Activated CD4-positive, alpha-beta memory T cell treated with anti-CD3 and anti-CD28 coated beads for 36 hours (primary cell): ENCODE data around the gene TTC4. TPM values are rescaled to one million over a fixed set of nuclear protein-coding genes. Genes with fewer than 3 reads are reported as not detected.

ENCODE experiments used
- CTCF ChIA-PET: fragments of 350-600 bp; sonication (Branson Sonifier 250); formaldehyde crosslinking; loops from one replicate; lab custom pipeline; 2021; ENCODE audit warnings: antibody characterized with exemption, inconsistent platforms; lab: Charles Lee
- POLR2A ChIA-PET: fragments of 350-600 bp; sonication (Branson Sonifier 250); formaldehyde crosslinking; loops from one replicate; lab custom pipeline; 2021; ENCODE audit warnings: antibody characterized with exemption; lab: Charles Lee
- DNase-seq: peaks from one replicate; pipeline ENCODE4 v3.0.0-alpha.2; 2020
- H3K27ac Mint-ChIP-seq: one replicate; pipeline ENCODE4 v1.8.0; 2021; ENCODE audit warnings: mixed read lengths
- H3K27me3 Mint-ChIP-seq: one replicate; pipeline ENCODE4 v1.8.0; 2021; ENCODE audit warnings: mixed read lengths
- H3K36me3 Mint-ChIP-seq: one replicate; pipeline ENCODE4 v1.8.0; 2021; ENCODE audit warnings: mixed read lengths
- H3K4me1 Mint-ChIP-seq: one replicate; pipeline ENCODE4 v1.8.0; 2021; ENCODE audit warnings: low read depth, mixed read lengths
- H3K4me3 Mint-ChIP-seq: one replicate; pipeline ENCODE4 v1.8.0; 2021; ENCODE audit warnings: mild to moderate bottlenecking, mixed read lengths
- H3K9me3 Mint-ChIP-seq: one replicate; pipeline ENCODE4 v1.8.0; 2021; ENCODE audit warnings: mixed read lengths
- intact Hi-C: fragments of 100-400 bp; cut with micrococcal nuclease; formaldehyde crosslinking; loops from one replicate; pipeline ENCODE4 v1.15.1; 2023
- total RNA-seq, 2 experiments: library from RNA; stranded (reverse); gene quantifications; one replicate each; pipeline ENCODE4 v1.2.3, GENCODE V29; 2021

The TTC4 gene
- total RNA-seq, 2 experiments from 2014 or later: 32.7 to 33.5 TPM

GRCh38 chr1:54685335-54685905 is 30.2 kb upstream of the TTC4 start:
- Mint-ChIP-seq H3K27ac (no peak overlapping the region), H3K9me3 (no peaks in the 10 kb centered on the region), H3K4me3 (no peak overlapping the region), H3K4me1 (no peaks in the 10 kb centered on the region), H3K36me3 (no peaks in the 10 kb centered on the region), H3K27me3 (no peaks in the 10 kb centered on the region)
- intact Hi-C loops: no loop called here
- ChIA-PET CTCF (interaction anchor here (1.2 kb wide), 1 partner anchor 13 kb away, joined by 4 read pairs; no protein-coding TSS in a partner anchor), POLR2A (no interaction called here)
- DNase-seq: no peak

DNA sequence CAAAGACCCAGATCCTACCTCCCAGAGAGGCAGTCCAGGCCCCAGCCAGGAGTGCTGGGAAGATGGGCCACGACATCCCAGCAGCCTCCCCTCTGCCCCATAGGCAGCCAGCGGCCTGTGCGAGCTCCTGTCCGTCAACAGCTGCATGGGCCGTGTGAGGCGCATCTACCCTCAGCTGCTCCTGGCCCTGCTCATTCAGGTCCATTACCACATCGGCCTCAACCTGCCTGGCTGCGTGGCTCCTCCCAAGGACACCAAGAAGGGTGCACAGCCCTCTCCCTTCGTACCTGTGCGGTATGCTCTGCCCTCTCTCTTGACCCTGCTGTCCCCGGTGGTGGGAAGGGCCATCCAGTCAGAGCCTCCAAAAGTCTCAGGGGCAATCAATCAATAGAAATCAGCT is 29.5 kb upstream of the TTC4 start:
- DNase-seq: no peak
- no peak overlapping the region for H3K4me3 Mint-ChIP-seq
- ChIA-PET POLR2A (no interaction called here), CTCF (interaction anchor here (1.2 kb wide), 1 partner anchor 14 kb away, joined by 4 read pairs; no protein-coding TSS in a partner anchor)
- intact Hi-C loops: no loop called here
- no peak overlapping the region for H3K27ac Mint-ChIP-seq
- H3K36me3 Mint-ChIP-seq: no peaks in the 10 kb centered on the region
- H3K4me1 Mint-ChIP-seq: no peaks in the 10 kb centered on the region
- H3K27me3 Mint-ChIP-seq: peaks cover 1% of the 10 kb centered on the region
- no peaks in the 10 kb centered on the region for H3K9me3 Mint-ChIP-seq

- H3K9me3 Mint-ChIP-seq: no peaks in the 10 kb centered on the region
- no peak overlapping the region for H3K4me3 Mint-ChIP-seq
- ChIA-PET CTCF (no interaction called here), POLR2A (no interaction called here)
- H3K27ac Mint-ChIP-seq: no peak overlapping the region
- H3K36me3 Mint-ChIP-seq: no peaks in the 10 kb centered on the region
- peaks cover 16% of the 10 kb centered on the region for H3K27me3 Mint-ChIP-seq
- intact Hi-C loops: no loop called here
- DNase-seq: no peak
- H3K4me1 Mint-ChIP-seq: peaks cover 9% of the 10 kb centered on the region
These were observed 20.9 kb upstream of the TTC4 start for GRCh38 chr1:54694771-54695170.

- ChIA-PET POLR2A (no interaction called here), CTCF (no interaction called here)
- Mint-ChIP-seq H3K9me3 (no peaks in the 10 kb centered on the region), H3K36me3 (no peaks in the 10 kb centered on the region), H3K27ac (no peak overlapping the region), H3K4me3 (no peak overlapping the region), H3K4me1 (peaks cover 9% of the 10 kb centered on the region), H3K27me3 (peaks cover 16% of the 10 kb centered on the region)
- intact Hi-C loops: no loop called here
- DNase-seq: no peak
These were observed 20.4 kb upstream of the TTC4 start for GRCh38 chr1:54695221-54695620.

DNA sequence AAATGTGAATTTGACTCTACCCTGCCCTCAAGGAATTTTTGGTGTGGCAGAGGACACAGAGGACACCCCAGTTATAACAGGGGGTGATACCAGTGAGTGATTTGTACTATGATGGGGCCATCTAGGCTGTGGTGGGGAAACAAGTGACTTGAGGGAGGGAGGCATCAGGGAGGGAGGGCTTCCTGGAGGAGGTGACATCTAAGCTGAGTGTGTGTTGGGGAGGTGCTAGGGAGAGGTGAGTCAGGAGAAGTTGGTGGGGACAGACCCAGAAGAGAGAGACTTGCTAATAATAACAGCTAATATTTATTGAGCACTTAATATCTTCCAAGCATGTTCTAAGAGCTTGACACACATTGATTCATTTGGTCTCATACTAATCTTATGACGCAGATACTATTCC is 19.9 kb upstream of the TTC4 start:
- POLR2A ChIA-PET: no interaction called here
- Mint-ChIP-seq H3K36me3 (no peaks in the 10 kb centered on the region), H3K27me3 (peaks cover 16% of the 10 kb centered on the region), H3K4me3 (no peak overlapping the region), H3K9me3 (no peaks in the 10 kb centered on the region), H3K4me1 (peaks cover 9% of the 10 kb centered on the region), H3K27ac (no peak overlapping the region)
- DNase-seq: no peak
- CTCF ChIA-PET: no interaction called here
- intact Hi-C loops: no loop called here

GRCh38 chr1:54696262-54696661 is 19.4 kb upstream of the TTC4 start:
- Mint-ChIP-seq H3K36me3 (no peaks in the 10 kb centered on the region), H3K4me3 (no peak overlapping the region), H3K27me3 (peaks cover 15% of the 10 kb centered on the region), H3K27ac (no peak overlapping the region), H3K4me1 (peaks cover 9% of the 10 kb centered on the region), H3K9me3 (no peaks in the 10 kb centered on the region)
- intact Hi-C loops: no loop called here
- ChIA-PET POLR2A (no interaction called here), CTCF (no interaction called here)
- no peak for DNase-seq

- Mint-ChIP-seq H3K4me1 (peaks cover 9% of the 10 kb centered on the region), H3K4me3 (no peak overlapping the region), H3K9me3 (no peaks in the 10 kb centered on the region), H3K27me3 (peaks cover 20% of the 10 kb centered on the region), H3K27ac (no peak overlapping the region), H3K36me3 (no peaks in the 10 kb centered on the region)
- CTCF ChIA-PET: no interaction called here
- POLR2A ChIA-PET: no interaction called here
- DNase-seq: no peak
- intact Hi-C loops: no loop called here
These were observed 17.8 kb upstream of the TTC4 start for GRCh38 chr1:54697896-54698295.

DNA sequence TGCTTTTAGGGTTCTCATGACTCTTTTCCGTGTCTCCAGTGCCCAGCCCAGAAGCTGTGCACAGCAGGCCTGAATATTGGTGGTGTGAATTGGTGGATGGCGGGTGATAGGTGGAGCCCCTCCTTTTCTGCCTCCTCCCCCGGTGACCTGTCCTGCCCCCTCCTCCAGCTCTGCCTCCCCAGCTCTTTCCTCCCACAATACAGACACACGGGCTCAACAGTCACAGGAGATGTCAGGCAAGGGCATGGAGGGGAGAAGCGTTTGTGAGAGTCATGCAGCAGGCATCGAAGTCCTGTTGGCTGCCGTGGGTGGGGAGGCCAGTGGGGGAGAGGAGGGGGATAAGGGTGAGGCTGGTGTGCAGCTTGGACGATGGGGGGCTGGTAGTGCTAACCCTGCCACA is 17.3 kb upstream of the TTC4 start:
- Mint-ChIP-seq H3K36me3 (no peaks in the 10 kb centered on the region), H3K4me3 (no peak overlapping the region), H3K9me3 (no peaks in the 10 kb centered on the region), H3K4me1 (peaks cover 9% of the 10 kb centered on the region), H3K27ac (no peak overlapping the region), H3K27me3 (peaks cover 23% of the 10 kb centered on the region)
- ChIA-PET CTCF (no interaction called here), POLR2A (no interaction called here)
- intact Hi-C loops: no loop called here
- DNase-seq: no peak

DNA sequence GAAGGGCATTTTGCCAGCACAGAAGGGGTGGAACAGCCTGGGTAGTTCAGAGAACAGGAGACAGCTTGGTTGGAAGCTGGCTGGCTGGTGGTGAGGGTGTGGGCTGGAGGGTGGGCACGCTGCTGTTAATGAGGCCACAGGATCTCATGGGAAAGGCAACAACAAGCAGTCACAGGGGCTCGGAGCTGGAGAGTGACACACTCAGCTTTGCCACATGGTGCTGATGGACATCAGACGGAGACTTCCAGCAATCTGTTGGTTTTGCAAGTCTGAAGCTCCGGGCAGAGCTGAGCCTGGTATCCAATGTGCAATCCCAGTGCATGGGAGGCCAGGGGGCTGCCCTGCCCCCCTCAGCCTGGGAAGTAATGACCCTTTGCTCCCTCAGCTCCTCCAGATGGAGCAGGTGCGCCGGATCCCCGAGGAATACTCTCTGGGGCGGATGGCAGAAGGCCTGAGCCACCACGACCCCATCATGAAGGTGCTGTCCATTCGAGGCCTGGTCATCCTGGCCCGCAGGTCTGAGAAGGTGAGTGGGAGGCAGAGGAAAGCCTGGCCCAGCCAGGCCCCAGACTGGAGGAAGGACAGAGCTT is 15.6 kb upstream of the TTC4 start:
- Mint-ChIP-seq H3K9me3 (no peaks in the 10 kb centered on the region), H3K36me3 (no peaks in the 10 kb centered on the region), H3K27me3 (peaks cover 23% of the 10 kb centered on the region), H3K4me1 (peaks cover 9% of the 10 kb centered on the region), H3K4me3 (no peak overlapping the region), H3K27ac (no peak overlapping the region)
- CTCF ChIA-PET: interaction anchor here (1.4 kb wide), 1 partner anchor 28 kb away, joined by 3 read pairs; no protein-coding TSS in a partner anchor
- POLR2A ChIA-PET: no interaction called here
- intact Hi-C loops: no loop called here
- DNase-seq: no peak

DNA sequence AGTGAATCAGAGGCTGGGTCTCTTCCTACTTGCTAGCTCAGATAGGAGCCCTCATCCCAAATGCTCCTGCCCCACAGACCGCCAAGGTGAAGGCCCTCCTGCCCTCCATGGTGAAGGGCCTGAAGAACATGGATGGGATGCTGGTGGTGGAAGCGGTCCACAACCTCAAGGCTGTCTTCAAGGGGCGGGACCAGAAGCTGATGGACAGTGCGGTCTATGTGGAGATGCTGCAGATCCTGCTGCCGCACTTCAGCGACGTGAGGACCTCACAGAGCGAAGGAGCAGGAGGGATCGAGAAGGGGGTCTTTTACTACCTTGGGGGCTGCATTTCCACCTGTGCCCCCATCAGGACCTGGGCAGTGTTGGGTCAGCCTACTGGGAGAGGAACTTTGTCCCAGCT is 14.6 kb upstream of the TTC4 start:
- H3K4me1 Mint-ChIP-seq: peaks cover 4% of the 10 kb centered on the region
- ChIA-PET POLR2A (interaction anchor here (0.6 to 0.8 kb wide), 2 partner anchors 15 to 78 kb away, joined by 3 read pairs; no protein-coding TSS in a partner anchor), CTCF (interaction anchor here (0.8 kb wide), 1 partner anchor 91 kb away, joined by 3 read pairs; no protein-coding TSS in a partner anchor)
- H3K4me3 Mint-ChIP-seq: no peak overlapping the region
- no peaks in the 10 kb centered on the region for H3K36me3 Mint-ChIP-seq
- intact Hi-C loops: no loop called here
- H3K27ac Mint-ChIP-seq: no peak overlapping the region
- peaks cover 23% of the 10 kb centered on the region for H3K27me3 Mint-ChIP-seq
- DNase-seq: no peak
- no peaks in the 10 kb centered on the region for H3K9me3 Mint-ChIP-seq

DNA sequence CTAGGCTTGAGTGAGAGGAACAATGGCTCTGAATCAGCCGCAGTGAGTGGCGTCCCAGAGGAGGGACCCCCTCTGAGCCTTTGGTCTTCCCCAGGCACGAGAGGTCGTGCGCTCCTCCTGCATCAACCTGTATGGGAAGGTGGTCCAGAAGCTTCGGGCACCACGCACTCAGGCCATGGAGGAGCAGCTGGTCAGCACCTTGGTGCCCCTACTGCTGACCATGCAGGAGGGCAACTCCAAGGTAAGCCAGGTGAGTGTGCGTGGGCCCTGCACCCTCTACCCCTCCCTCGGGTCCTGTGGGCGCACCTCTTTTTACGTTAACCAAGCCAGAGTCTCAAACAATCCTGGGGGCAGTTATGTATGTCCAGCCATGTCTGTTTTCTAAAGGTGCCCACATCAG is 13.7 kb upstream of the TTC4 start:
- intact Hi-C loops: no loop called here
- no peaks in the 10 kb centered on the region for H3K4me1 Mint-ChIP-seq
- ChIA-PET CTCF (interaction anchor here (0.8 kb wide), 1 partner anchor 90 kb away, joined by 3 read pairs; no protein-coding TSS in a partner anchor), POLR2A (no interaction called here)
- no peak for DNase-seq
- no peak overlapping the region for H3K27ac Mint-ChIP-seq
- H3K36me3 Mint-ChIP-seq: no peaks in the 10 kb centered on the region
- H3K9me3 Mint-ChIP-seq: no peaks in the 10 kb centered on the region
- H3K27me3 Mint-ChIP-seq: peaks cover 22% of the 10 kb centered on the region
- no peak overlapping the region for H3K4me3 Mint-ChIP-seq

GRCh38 chr1:54703471-54703870 is 12.2 kb upstream of the TTC4 start:
- DNase-seq: no peak
- H3K27ac Mint-ChIP-seq: no peak overlapping the region
- ChIA-PET CTCF (no interaction called here), POLR2A (no interaction called here)
- no peaks in the 10 kb centered on the region for H3K9me3 Mint-ChIP-seq
- H3K4me1 Mint-ChIP-seq: no peaks in the 10 kb centered on the region
- intact Hi-C loops: no loop called here
- H3K27me3 Mint-ChIP-seq: peaks cover 15% of the 10 kb centered on the region
- H3K4me3 Mint-ChIP-seq: no peak overlapping the region
- no peaks in the 10 kb centered on the region for H3K36me3 Mint-ChIP-seq

- Mint-ChIP-seq H3K4me1 (no peaks in the 10 kb centered on the region), H3K36me3 (no peaks in the 10 kb centered on the region), H3K9me3 (no peaks in the 10 kb centered on the region), H3K27ac (no peak overlapping the region), H3K4me3 (no peak overlapping the region), H3K27me3 (peaks cover 14% of the 10 kb centered on the region)
- intact Hi-C loops: no loop called here
- POLR2A ChIA-PET: no interaction called here
- CTCF ChIA-PET: no interaction called here
- DNase-seq: no peak
These were observed 10.5 kb upstream of the TTC4 start for GRCh38 chr1:54705153-54705552.
